Measurements from ENCODE around the gene GALNT17.
"Not testable (repeated sequence)": the region's sequence is repeated elsewhere in the genome, so short reads cannot be mapped to it uniquely, and the experiment has no call there.

Gene GALNT17

DNA sequence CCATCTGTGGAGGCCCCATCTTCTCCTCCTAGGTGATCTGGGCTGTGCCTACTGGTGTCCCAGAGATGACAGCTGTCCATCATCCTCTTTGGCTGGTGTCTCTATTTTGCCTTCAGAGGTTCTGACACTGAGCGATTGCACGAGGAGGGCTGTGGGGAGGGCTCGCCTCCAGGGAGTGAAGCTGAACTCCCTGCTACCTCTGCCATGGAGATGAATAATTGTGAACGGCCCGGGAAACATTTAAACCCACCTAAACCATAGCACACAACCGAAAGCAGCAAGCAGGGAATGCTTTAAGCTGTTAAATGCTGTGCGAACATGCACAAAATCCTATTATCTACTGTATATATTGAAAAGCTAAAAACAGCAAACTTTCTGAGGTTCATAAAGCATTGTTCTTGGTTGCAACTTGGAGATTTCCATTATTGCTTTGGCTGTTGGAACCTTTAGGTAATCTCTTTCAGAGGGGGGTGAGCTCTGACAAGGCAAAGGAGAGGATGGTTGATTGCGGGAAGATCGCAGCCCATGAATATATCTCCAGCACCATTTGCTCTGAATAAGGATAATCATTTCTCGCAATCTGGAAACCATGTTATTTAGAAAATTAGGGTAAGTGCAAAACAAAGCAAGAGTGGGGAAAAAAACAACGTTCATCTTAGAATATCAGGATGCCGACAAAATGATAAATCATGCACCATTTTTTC lies 507.6 kb downstream of the GALNT17 start:
- no peak for DNase-seq

DNA sequence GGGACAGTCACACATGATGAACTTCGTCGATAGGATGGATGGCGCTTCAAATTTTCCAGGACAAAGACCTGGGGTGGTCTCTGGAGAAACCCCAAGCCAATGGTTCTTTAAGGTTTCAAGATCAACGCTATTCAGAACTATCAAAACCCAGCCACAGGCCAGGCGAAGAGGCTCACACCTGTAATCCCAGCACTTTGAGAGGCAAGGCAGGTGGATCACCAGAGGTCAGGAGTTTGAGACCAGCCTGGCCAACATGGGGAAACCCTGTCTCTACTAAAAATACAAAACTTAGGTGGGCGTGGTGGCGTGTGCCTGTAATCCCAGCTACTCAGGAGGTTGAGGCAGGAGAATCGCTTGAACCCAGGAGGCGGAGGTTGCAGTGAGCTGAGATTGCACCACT lies 511.1 kb downstream of the GALNT17 start:
- DNase-seq: not testable (repeated sequence)

GRCh38 chr7:71645836-71646235 lies 513.9 kb downstream of the GALNT17 start:
- DNase-seq: no peak

DNA sequence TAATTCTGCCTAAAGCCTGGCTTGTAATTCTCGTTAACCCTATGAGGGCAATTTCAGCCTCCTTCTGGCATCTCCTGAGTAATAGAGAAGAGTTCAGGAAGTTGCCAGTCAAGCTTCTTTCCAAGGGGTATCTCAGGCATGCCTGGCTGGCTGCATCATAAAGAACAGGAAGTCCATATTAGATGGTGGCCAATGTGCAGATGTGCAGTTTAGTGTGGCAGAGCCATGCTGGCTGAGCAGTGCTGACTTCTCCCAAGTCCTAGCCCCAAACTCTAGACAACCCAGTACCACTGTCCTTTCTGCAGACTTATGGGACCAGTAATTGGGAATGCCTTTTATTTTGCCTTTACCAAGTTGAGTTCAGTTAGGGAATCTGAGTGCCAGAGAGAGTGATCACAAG lies 517.9 kb downstream of the GALNT17 start:
- DNase-seq: no peak

GRCh38 chr7:71650653-71651337 lies 518.9 kb downstream of the GALNT17 start:
- DNase-seq: no peak

- no peak for DNase-seq
These were observed 520.6 kb downstream of the GALNT17 start for GRCh38 chr7:71652510-71652909.

DNA sequence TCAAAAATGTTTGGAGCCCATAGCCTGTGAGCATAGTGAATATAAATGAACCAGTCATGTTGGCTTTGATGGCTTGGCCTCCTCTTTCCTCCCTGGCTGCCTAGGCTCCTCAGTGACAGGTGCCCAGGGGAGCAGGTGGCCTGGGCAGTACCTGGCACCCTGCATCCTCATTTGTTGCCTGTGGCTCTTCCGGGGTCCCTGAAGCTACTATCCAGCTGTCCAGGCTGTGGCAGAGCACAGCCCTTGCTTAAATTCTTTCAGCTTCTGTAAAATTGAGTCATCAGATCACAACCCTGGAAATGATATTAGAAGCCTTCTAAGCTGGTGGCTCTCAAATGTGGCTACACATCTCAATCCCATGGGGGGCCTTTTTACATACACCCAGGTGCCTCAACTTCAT lies 525.4 kb downstream of the GALNT17 start:
- DNase-seq: no peak

- no peak for DNase-seq
These were observed 527.7 kb downstream of the GALNT17 start for GRCh38 chr7:71659622-71660021.

DNA sequence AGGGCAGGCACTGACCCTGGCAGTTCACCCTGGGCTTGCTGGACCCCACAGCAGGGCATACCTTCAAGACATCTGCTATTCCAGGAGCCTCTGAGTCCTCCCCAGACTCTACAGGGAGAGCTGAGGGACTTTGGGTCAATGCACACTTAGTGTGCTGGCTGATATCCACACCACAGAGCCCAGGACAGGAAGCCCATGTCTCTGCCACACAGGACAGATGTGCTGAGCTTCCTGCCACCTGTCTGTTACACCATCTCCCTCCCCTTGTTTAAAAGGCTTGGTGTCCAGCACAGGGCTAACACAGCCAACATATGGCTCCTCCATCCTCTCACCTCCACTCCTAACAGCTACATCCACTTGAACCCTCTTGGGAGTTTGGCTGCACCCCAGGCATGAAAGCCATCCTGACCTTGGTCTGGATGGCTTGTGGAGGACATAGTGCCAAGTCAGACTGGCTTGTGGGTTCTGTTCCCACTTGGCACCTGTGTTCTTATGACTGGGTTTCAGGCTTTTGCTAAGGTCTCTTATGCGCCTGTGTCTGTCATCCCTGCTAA lies 529.8 kb downstream of the GALNT17 start:
- DNase-seq: no peak

- DNase-seq: no peak
These were observed 533.8 kb downstream of the GALNT17 start for GRCh38 chr7:71665716-71666115.

GRCh38 chr7:71668572-71668971 lies 536.6 kb downstream of the GALNT17 start:
- DNase-seq: no peak

DNA sequence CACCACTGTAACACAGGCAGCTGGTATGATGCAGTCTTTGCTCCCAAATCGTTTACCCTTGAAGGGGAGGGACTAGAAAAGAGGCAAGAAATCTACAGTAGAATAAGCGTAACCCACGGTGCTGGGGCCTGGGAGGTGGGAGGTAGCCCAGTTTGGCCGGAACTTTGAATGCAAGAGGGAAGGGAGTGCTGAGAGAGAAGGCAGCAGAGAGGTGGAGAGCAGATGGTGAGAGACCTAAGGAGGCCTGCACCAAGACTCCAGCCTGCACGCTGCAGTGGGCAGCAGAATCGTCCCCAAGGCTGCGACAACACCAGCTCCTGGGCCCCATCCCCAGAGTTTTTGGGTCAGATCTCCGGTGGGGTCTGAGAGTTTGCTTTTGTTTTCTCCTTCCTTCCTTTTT lies 547.5 kb downstream of the GALNT17 start:
- DNase-seq: no peak

GRCh38 chr7:71682181-71682580 lies 550.2 kb downstream of the GALNT17 start:
- DNase-seq: no peak

GRCh38 chr7:71682841-71683781 lies 551.2 kb downstream of the GALNT17 start:
- no peak for DNase-seq

- no peak for DNase-seq
These were observed 555.3 kb downstream of the GALNT17 start for GRCh38 chr7:71687286-71687685.

DNA sequence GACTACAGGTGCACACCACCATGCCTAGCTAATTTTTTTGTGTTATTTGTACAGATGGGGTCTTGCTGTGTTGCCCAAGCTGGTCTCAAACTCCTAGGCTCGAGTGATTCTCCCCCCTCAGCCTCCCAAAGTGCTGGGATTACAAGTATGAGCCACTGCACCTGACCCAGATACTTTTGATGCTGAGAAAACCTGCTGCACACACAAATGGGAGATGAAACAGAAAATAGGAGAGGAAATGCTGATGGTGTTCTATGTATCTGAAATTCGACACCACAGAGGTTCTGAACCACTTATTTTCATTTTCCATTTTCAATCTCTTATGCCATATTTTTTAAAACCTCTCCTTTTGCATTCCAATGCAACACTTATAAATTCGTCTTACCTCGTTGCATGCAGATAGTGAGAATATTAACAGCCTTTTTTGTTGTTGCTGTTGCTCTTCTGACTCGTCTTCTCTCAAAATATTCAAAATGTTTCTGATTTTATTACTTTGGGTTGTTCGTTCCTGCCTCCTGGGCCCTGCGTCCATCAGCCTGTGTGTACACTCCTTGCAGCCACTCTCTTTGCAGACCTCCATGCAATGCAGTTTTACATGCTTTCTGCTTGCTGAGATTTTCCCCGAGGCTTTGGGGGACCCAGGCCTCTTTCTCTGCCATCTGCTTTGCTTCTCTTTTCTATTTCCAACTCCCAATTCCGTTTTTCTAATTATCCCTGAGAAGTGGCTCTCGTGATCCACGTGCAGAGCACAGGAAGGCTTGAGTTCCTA lies 556.1 kb downstream of the GALNT17 start:
- no peak for DNase-seq

GRCh38 chr7:71691538-71691937 lies 559.6 kb downstream of the GALNT17 start:
- DNase-seq: no peak

- DNase-seq: no peak
These were observed 562.7 kb downstream of the GALNT17 start for GRCh38 chr7:71694665-71695064.

DNA sequence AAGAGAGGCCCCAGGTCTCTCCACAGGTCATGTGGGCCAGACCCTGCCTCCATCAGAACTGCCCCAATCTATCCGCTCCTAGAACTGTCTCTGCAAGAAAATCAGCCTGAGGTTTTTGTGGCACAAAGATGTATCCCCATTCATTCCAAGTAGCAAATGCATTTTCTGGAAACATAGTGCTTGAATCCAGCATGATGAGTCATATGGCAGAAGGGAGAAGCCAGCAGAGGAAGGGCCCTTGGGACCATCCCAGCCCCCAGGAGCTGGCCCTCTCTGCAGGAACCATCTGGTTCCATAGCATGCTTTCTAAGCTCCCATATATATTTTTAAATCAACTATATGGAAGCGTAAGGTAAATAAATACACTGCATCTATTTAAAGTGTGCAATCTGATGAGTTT lies 563.2 kb downstream of the GALNT17 start:
- DNase-seq: no peak

DNA sequence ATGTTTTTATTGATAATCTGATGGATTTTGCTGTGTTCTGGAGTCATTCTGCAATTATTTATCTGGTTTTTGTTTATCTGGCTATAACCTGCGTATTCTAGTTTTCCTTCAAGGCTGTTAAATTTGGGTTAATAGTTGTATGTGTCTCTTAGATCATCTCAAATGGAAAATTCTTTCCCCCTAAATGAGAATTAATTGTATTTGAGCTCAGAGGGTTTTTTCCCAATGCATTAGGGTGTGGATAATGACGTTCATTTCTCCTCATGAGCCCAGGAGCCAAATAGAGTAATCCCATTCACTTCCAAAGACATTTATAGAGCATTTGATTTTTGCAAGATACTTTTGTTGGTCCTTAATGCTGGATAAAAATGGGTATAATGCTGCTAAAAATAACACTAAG lies 564.6 kb downstream of the GALNT17 start:
- no peak for DNase-seq

- DNase-seq: no peak
These were observed 565.5 kb downstream of the GALNT17 start for GRCh38 chr7:71697400-71697799.

DNA sequence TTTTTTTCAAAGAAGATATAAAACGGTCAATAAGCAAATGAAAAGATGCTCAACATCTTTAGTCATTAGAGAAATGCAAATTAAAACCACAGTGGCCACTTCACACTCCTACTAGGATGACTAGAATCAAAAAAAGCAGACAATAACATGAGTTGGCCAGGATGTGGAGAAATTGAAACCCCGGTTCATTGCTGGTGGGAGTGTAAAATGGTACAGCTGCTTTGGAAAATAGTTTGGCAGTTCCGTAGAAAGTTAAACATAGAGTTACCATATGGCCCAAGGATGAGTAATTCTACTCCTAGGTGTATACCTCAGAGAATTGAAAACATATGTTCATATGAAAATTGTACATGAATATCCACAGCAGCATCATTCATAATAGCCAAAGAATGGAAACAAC lies 573.3 kb downstream of the GALNT17 start:
- no peak for DNase-seq
